Heart right ventricle (tissue), 16 donors: ENCODE data around the gene SLC25A13. TPM values are rescaled to one million over a fixed set of nuclear protein-coding genes. Genes with fewer than 3 reads are reported as not detected.

Source experiments
- ATAC-seq, 8 donors: fragments of 200-7000 bp; cut with Tn5 transposase; one replicate each; pipeline ENCODE4 v1.9.1; 2020; ENCODE audit warnings: mild to moderate bottlenecking in 8 of 8, moderate library complexity in 8 of 8, moderate number of reproducible peaks in 1 of 8
- DNase-seq, 2 donors: peaks; one replicate each; pipeline ENCODE4 v3.0.0-alpha.2; 2020
- H3K27ac ChIP-seq, 10 donors: fragments of 200-600 bp; sonication (generic) in 2 of 10; one replicate each; pipeline versions ENCODE4 v1.5.0 to v1.8.0; 2020 to 2022; ENCODE audit warnings: mild to moderate bottlenecking in 3 of 10
- H3K27me3 ChIP-seq, 7 donors: fragments of 200-600 bp; one replicate each; pipeline ENCODE4 v1.8.0; 2021 to 2022; ENCODE audit warnings: mild to moderate bottlenecking in 2 of 7
- H3K36me3 ChIP-seq, 9 donors: fragments of 200-600 bp; sonication (generic) in 1 of 9; one replicate each; pipeline versions ENCODE4 v1.5.0 to v1.8.0; 2020 to 2022; ENCODE audit warnings: mild to moderate bottlenecking in 2 of 9
- H3K4me1 ChIP-seq, 9 donors: fragments of 200-600 bp; sonication (generic) in 1 of 9; one replicate each; pipeline versions ENCODE4 v1.5.0 to v1.8.0; 2020 to 2022; ENCODE audit warnings: mild to moderate bottlenecking in 4 of 9
- H3K4me3 ChIP-seq, 10 donors: fragments of 200-600 bp; sonication (generic) in 2 of 10; one replicate each; pipeline versions ENCODE4 v1.5.0 to v1.8.0; 2020 to 2022; ENCODE audit warnings: mild to moderate bottlenecking in 7 of 10, moderate library complexity in 2 of 10
- H3K9me3 ChIP-seq, 11 donors: fragments of 200-600 bp in 10 of 11; sonication (generic) in 2 of 11; one replicate each; pipeline versions ENCODE4 v1.5.0 to v1.8.0; 2013 to 2022; ENCODE audit warnings: mild to moderate bottlenecking in 2 of 11, control low read depth in 1 of 11, moderate library complexity in 1 of 11
- CTCF ChIP-seq, 9 donors: fragments of 200-600 bp; sonication (generic) in 2 of 9; IDR thresholded peaks; one replicate each; pipeline versions ENCODE4 v1.5.0 to v1.8.0; 2021 to 2022; ENCODE audit warnings: antibody characterized with exemption in 9 of 9, mild to moderate bottlenecking in 5 of 9, moderate library complexity in 1 of 9
- WGBS, 2 donors: extraction: QIAGEN DNeasy Blood & Tissue Kit; methylation state at CpG; one replicate each; pipeline ENCODE4 v1.1.7; 2013; ENCODE audit warnings: inconsistent platforms in 1 of 2; 5-methylcytosine and 5-hydroxymethylcytosine counted together
- intact Hi-C, 10 donors: fragments of 100-400 bp; cut with DNase I; formaldehyde crosslinking; loops; one replicate each; pipeline versions ENCODE4 v1.11.1 to v1.14.2; 2022
- polyA plus RNA-seq, 2 donors: library from polyadenylated mRNA; stranded (reverse); fragments of 200-250 nt; gene quantifications; one replicate each; pipeline ENCODE4 v1.2.3, GENCODE V29; 2013
- total RNA-seq, 10 donors: library from RNA; stranded (reverse); fragmentation: NEBNext Ultra II Directional in 3 of 10; extraction: Animal tissue kit (Norgen Biotek cat#: 25700) in 3 of 10; gene quantifications; one replicate each; pipeline versions ENCODE4 v1.2.1 to v1.2.4, GENCODE V29; 2021 to 2023
- donor health status: Arrhythmogenic right ventricular cardiomyopathy.
- donor health status: ischemic (EF 13 %, LVEDD 7.1; RV severe dilation, severe dysfunction).
- donor health status: healthy with polysubstance abuse.
- donor health status: DM: no; HTN: yes; CAD: no.
- donor health status: DM: no; HTN: no; CAD: no.
- donor health status: ischemic (EF 25% LVEDD 6.9; RV normal size, moderate dysfunction).
- donor health status: ischemic (EF 25% LVEDD 5.7; RV mildly dilated, moderate dysfunction).
- donor health status: healthy.
- donor health status: DM: yes; HTN: yes; CAD: no.
- donor health status: Ischemic cardiomyopathy.
- donor health status: ischemic (EF 35%, LVEDD 5.7; RV mildly dilated, moderate dysfunction).
- donor health status: nonischemic (EF 11% LVEDD 7.7; RV severe dilation, severe dysfunction).
- donor health status: DM: yes; HTN: yes; CAD: no.
- donor health status: PGD.
- donor health status: ischemic (EF 29% LVEDD 5.4; RV normal size, mild dysfunction).
- donor health status: nonischemic (EF 23%, LVEDD 6.1; RV moderate dilation, normal function).

Gene SLC25A13
- total and polyA plus RNA-seq, 12 donors: 5.2 to 15.3 (median 8.7) TPM

- ATAC-seq (no peak), DNase-seq (no peak)
- Histone ChIP-seq H3K27me3 (no peaks in the 10 kb centered on the region), H3K36me3 (peaks cover 0 to 97% (median 33%) of the 10 kb centered on the region in 9 donors), H3K27ac (no peak overlapping the region), H3K4me1 (no peaks in the 10 kb centered on the region), H3K9me3 (no peaks in the 10 kb centered on the region), H3K4me3 (no peak overlapping the region)
- TF ChIP-seq CTCF (IDR thresholded peaks at IDR 0.05): no peak
- intact Hi-C loops: loop anchor here in 1 of 10 donors (10.0 kb wide), 1 partner anchor 842 kb away; the partner anchor contains the start of gene DLX5
- WGBS, 2 donors: 82 to 84% methylated on average over 5 of the region's 5 CpGs
These were observed 139.3 kb downstream of the SLC25A13 start for GRCh38 chr7:96182424-96183158.

GRCh38 chr7:96181174-96181573, 140.7 kb downstream of the SLC25A13 start:
- no peak for DNase-seq
- no peak for ATAC-seq
- Histone ChIP-seq H3K9me3 (no peaks in the 10 kb centered on the region), H3K27ac (no peak overlapping the region), H3K4me1 (no peaks in the 10 kb centered on the region), H3K4me3 (no peak overlapping the region), H3K27me3 (no peaks in the 10 kb centered on the region), H3K36me3 (peaks cover 0 to 98% (median 33%) of the 10 kb centered on the region in 9 donors)
- TF ChIP-seq CTCF (IDR thresholded peaks at IDR 0.05): no peak
- 95 to 97% methylated on average over 3 of the region's 3 CpGs for WGBS, 2 donors
- intact Hi-C loops: loop anchor here in 1 of 10 donors (10.0 kb wide), 1 partner anchor 844 kb away; the partner anchor contains the start of gene DLX5

- intact Hi-C loops: loop anchor here in 1 of 10 donors (10.0 kb wide), 1 partner anchor 845 kb away; the partner anchor contains the start of gene DLX5
- ATAC-seq: no peak
These were observed 142.1 kb downstream of the SLC25A13 start for GRCh38 chr7:96179837-96180236.

GRCh38 chr7:96179341-96179740, 142.6 kb downstream of the SLC25A13 start:
- no peaks in the 10 kb centered on the region for H3K4me1 ChIP-seq
- intact Hi-C loops: no loop called here
- no peaks in the 10 kb centered on the region for H3K9me3 ChIP-seq
- H3K4me3 ChIP-seq: no peak overlapping the region
- WGBS, 2 donors: 83 to 89% methylated on average over 3 of the region's 3 CpGs
- no peak for TF ChIP-seq CTCF (IDR thresholded peaks at IDR 0.05)
- no peak overlapping the region for H3K27ac ChIP-seq
- ATAC-seq (no peak), DNase-seq (no peak)
- H3K27me3 ChIP-seq: no peaks in the 10 kb centered on the region
- H3K36me3 ChIP-seq: peaks cover 0 to 97% (median 23%) of the 10 kb centered on the region in 9 donors

More at GRCh38 chr7:96179837-96180236, 142.1 kb downstream of the SLC25A13 start:
- H3K4me3 ChIP-seq: no peak overlapping the region
- no peak overlapping the region for H3K27ac ChIP-seq
- H3K4me1 ChIP-seq: no peaks in the 10 kb centered on the region
- TF ChIP-seq CTCF (IDR thresholded peaks at IDR 0.05): peak in 3 of 9 donors; percentile 14 to 21 (median 17)
- DNase-seq: no peak
- peaks cover 0 to 97% (median 28%) of the 10 kb centered on the region in 9 donors for H3K36me3 ChIP-seq
- H3K27me3 ChIP-seq: no peaks in the 10 kb centered on the region
- no peaks in the 10 kb centered on the region for H3K9me3 ChIP-seq
